Gastrocnemius medialis (tissue), 4 donors: ENCODE data around the gene GJA8. TPM values are rescaled to one million over a fixed set of nuclear protein-coding genes. Genes with fewer than 3 reads are reported as not detected.
"Not testable (repeated sequence)": the region's sequence is repeated elsewhere in the genome, so short reads cannot be mapped to it uniquely, and the experiment has no call there.

Experiments
- ATAC-seq, 2 donors: fragments of 150-250 bp; one replicate each; pipeline ENCODE4 v1.9.1; 2016
- DNase-seq, 2 donors: peaks; one replicate each; pipeline ENCODE4 v3.0.0-alpha.2; 2019
- H3K27ac ChIP-seq, 4 donors: fragments of 200-600 bp; sonication (generic); 1 replicate in 1 of 4; 2 replicates in 3 of 4; pipeline ENCODE4 v1.5.1; 2016 to 2018; ENCODE audit warnings: mild to moderate bottlenecking in 2 of 4, moderate library complexity in 1 of 4
- H3K27me3 ChIP-seq, 3 donors: fragments of 200-600 bp; sonication (generic) in 2 of 3; 1 replicate in 1 of 3; 2 replicates in 2 of 3; pipeline versions ENCODE4 v1.5.1 to v1.6.0; 2016 to 2019; ENCODE audit warnings: mild to moderate bottlenecking in 1 of 3, moderate library complexity in 1 of 3
- H3K36me3 ChIP-seq, 2 donors: fragments of 200-600 bp; sonication (generic) in 1 of 2; one replicate each; pipeline ENCODE4 v1.5.1; 2017 to 2018
- H3K4me1 ChIP-seq, 2 donors: fragments of 200-600 bp; sonication (generic) in 1 of 2; one replicate each; pipeline ENCODE4 v1.5.1; 2016 to 2017; ENCODE audit warnings: mild to moderate bottlenecking in 2 of 2
- H3K4me3 ChIP-seq, 4 donors: fragments of 200-600 bp; sonication (generic) in 3 of 4; 1 replicate in 1 of 4; 2 replicates in 3 of 4; pipeline ENCODE4 v1.5.1; 2016 to 2019; ENCODE audit warnings: mild to moderate bottlenecking in 2 of 4
- H3K9me3 ChIP-seq, 3 donors: fragments of 200-600 bp; sonication (generic) in 2 of 3; 1 replicate in 1 of 3; 2 replicates in 2 of 3; pipeline ENCODE4 v1.5.1; 2016 to 2019
- POLR2A ChIP-seq, 2 donors: fragments of 450-650 bp; IDR thresholded peaks; one replicate each; pipeline ENCODE4 v1.6.1; 2017; ENCODE audit warnings: antibody characterized with exemption in 2 of 2, mild to moderate bottlenecking in 2 of 2, moderate library complexity in 2 of 2
- in situ Hi-C, 4 donors: fragments of 200-750 bp; cut with MboI; loops; one replicate each; pipeline versions ENCODE4 v1.15.0 to v1.8.0; 2017; ENCODE audit warnings: low sequenced_read_pairs in 4 of 4
- intact Hi-C: fragments of 100-400 bp; cut with DNase I; formaldehyde crosslinking; loops from one replicate; pipeline ENCODE4 v1.15.1; 2023; ENCODE audit warnings: low total_unique reads
- total RNA-seq, 4 donors: library from RNA; depleted of rRNA; stranded (reverse); fragments of >200 nt; gene quantifications; one replicate each; pipeline versions ENCODE4 v1.1.0 to v1.2.3, GENCODE V29; 2016

Gene GJA8
- total RNA-seq, 4 donors from 2014 or later: not detected

GRCh38 chr1:147928236-147929132, 25.9 kb downstream of the GJA8 start, which contains the start of gene GPR89B:
GPR89B (plus strand) TSS chr1:147928420; CDS start chr1:147928537, 117 bp downstream.
- H3K27me3 ChIP-seq, H3K4me1 ChIP-seq, H3K9me3 ChIP-seq, intact Hi-C loops, in situ Hi-C loops, H3K36me3 ChIP-seq: not testable (repeated sequence)
- ATAC-seq (peak; percentile 95 to 97), DNase-seq (peak; percentile 83)
- Histone ChIP-seq H3K27ac (peak within 1 kb of the TSS; percentile 88 to 93 (median 90)), H3K4me3 (peak within 1 kb of the TSS; percentile 71 to 100 (median 86))
- peak; percentile 65 to 90 for TF ChIP-seq POLR2A (IDR thresholded peaks at IDR 0.05)

GRCh38 chr1:147931137-147931536, 28.5 kb downstream of the GJA8 start:
- H3K27me3 ChIP-seq, H3K36me3 ChIP-seq, H3K4me1 ChIP-seq, H3K9me3 ChIP-seq, intact Hi-C loops, DNase-seq, H3K27ac ChIP-seq, H3K4me3 ChIP-seq, ATAC-seq, in situ Hi-C loops: not testable (repeated sequence)

- DNase-seq, H3K9me3 ChIP-seq, H3K4me3 ChIP-seq, H3K27me3 ChIP-seq, in situ Hi-C loops, H3K27ac ChIP-seq, H3K36me3 ChIP-seq, ATAC-seq, intact Hi-C loops, H3K4me1 ChIP-seq: not testable (repeated sequence)
Measured at GRCh38 chr1:147935296-147935695, 32.7 kb downstream of the GJA8 start.

- H3K36me3 ChIP-seq, intact Hi-C loops, H3K9me3 ChIP-seq, H3K4me3 ChIP-seq, DNase-seq, in situ Hi-C loops, ATAC-seq, H3K27ac ChIP-seq, H3K27me3 ChIP-seq, H3K4me1 ChIP-seq: not testable (repeated sequence)
Measured at GRCh38 chr1:147940456-147940855, 37.9 kb downstream of the GJA8 start.

GRCh38 chr1:147942563-147942962, 40.0 kb downstream of the GJA8 start:
- H3K4me3 ChIP-seq, H3K27me3 ChIP-seq, H3K9me3 ChIP-seq, in situ Hi-C loops, H3K36me3 ChIP-seq, DNase-seq, H3K27ac ChIP-seq, intact Hi-C loops, ATAC-seq, H3K4me1 ChIP-seq: not testable (repeated sequence)

GRCh38 chr1:147949517-147949916, 46.9 kb downstream of the GJA8 start:
- H3K27me3 ChIP-seq, H3K9me3 ChIP-seq, DNase-seq, in situ Hi-C loops, intact Hi-C loops, H3K36me3 ChIP-seq, ATAC-seq, H3K4me3 ChIP-seq, H3K27ac ChIP-seq, H3K4me1 ChIP-seq: not testable (repeated sequence)

Other genes with a start within 250 kb of the GJA8 start
- gene ACP6, start 232.3 kb upstream of the GJA8 start, total RNA-seq: 10 to 100 TPM in 2 of 4 donors, 1 to 10 TPM in 2; 3.9 to 11.4 (median 9.2) TPM
- gene GJA5, start 142.2 kb upstream of the GJA8 start, total RNA-seq: 1 to 10 TPM; 1.4 to 7.7 (median 2.6) TPM
- 10 to 100 TPM in 3 of 4 donors, 1 to 10 TPM in 1; 6.2 to 15.6 (median 10.4) TPM for gene GPR89B, start 25.6 kb downstream of the GJA8 start, total RNA-seq
- gene NBPF11, start 249.5 kb downstream of the GJA8 start, total RNA-seq: 1 to 10 TPM in 2 of 4 donors, under 1 TPM in 2; 0.58 to 1.8 (median 1.3) TPM